GM18498 (cell line): ENCODE measurements around the gene OR5M8.

Source experiments
- ATAC-seq: cut with Tn5 transposase; IDR thresholded peaks from one replicate; pipeline ENCODE4 v1.9.1; 2021; ENCODE audit warnings: mild to moderate bottlenecking, moderate library complexity; ENCODE audit not compliant: unreplicated experiment

Gene OR5M8

GRCh38 chr11:56491270-56491669, at the start of gene OR5M8:
Gene OR5M8, minus strand, starts transcription at chr11:56491370. Its CDS starts 0 bp downstream, at chr11:56491370.
- no peak for ATAC-seq

- no peak for ATAC-seq
Measured at GRCh38 chr11:56533054-56533740, 42.0 kb upstream of the OR5M8 start.

GRCh38 chr11:56531856-56532255, 40.7 kb upstream of the OR5M8 start:
- no peak for ATAC-seq

GRCh38 chr11:56522008-56522407, 30.8 kb upstream of the OR5M8 start:
- ATAC-seq = no peak

- no peak for ATAC-seq
Measured at GRCh38 chr11:56513280-56513679, 22.1 kb upstream of the OR5M8 start.

GRCh38 chr11:56509439-56509838, 18.3 kb upstream of the OR5M8 start:
- no peak for ATAC-seq

- no peak for ATAC-seq
Measured at GRCh38 chr11:56497010-56497409, 5.8 kb upstream of the OR5M8 start.

GRCh38 chr11:56495117-56495516, 3.9 kb upstream of the OR5M8 start:
- ATAC-seq = no peak

GRCh38 chr11:56486801-56487200, 4.4 kb downstream of the OR5M8 start:
- ATAC-seq = no peak

GRCh38 chr11:56474729-56475235, 16.4 kb downstream of the OR5M8 start:
- no peak for ATAC-seq

GRCh38 chr11:56473252-56473651, 17.9 kb downstream of the OR5M8 start, which contains the start of gene OR5M3:
Gene OR5M3, minus strand, starts transcription at chr11:56473352. Its CDS starts 2,855 bp downstream, at chr11:56470497.
- ATAC-seq = no peak

- no peak for ATAC-seq
Measured at GRCh38 chr11:56457076-56457475, 34.1 kb downstream of the OR5M8 start.

GRCh38 chr11:56453521-56453920, 37.6 kb downstream of the OR5M8 start:
- ATAC-seq = no peak
